AG04450 (cell line): ENCODE data around the gene PAQR5. TPM values are rescaled to one million over a fixed set of nuclear protein-coding genes. Genes with fewer than 3 reads are reported as not detected.
"Not testable (repeated sequence)": the region's sequence is repeated elsewhere in the genome, so short reads cannot be mapped to it uniquely, and the experiment has no call there.

Experiments used
- CTCF ChIA-PET: fragments of 300-600, 350-600 bp; formaldehyde crosslinking; extraction: SDS; loops from one replicate; lab custom pipeline; 2022; ENCODE audit warnings: antibody characterized with exemption, inconsistent platforms; lab: Charles Lee
- POLR2A ChIA-PET: fragments of 350-600 bp; formaldehyde crosslinking; extraction: SDS; loops from one replicate; lab custom pipeline; 2021; ENCODE audit warnings: antibody characterized with exemption, inconsistent platforms; lab: Yijun Ruan, JAX
- DNase-seq: peaks from one replicate; pipeline ENCODE4 v3.0.0-alpha.2; 2011; ENCODE audit warnings: low read depth, low spot score
- H3K27ac ChIP-seq: one replicate; pipeline ENCODE4 v1.5.1; 2012; ENCODE audit warnings: low read depth, low read length, control low read depth
- H3K27me3 ChIP-seq: one replicate; pipeline ENCODE4 v1.6.0; 2012; ENCODE audit warnings: low read length; ENCODE audit not compliant: control insufficient read depth, insufficient read depth
- H3K4me3 ChIP-seq: 2 replicates; pipeline ENCODE4 v1.5.1; 2011; ENCODE audit warnings: mild to moderate bottlenecking, low read depth, low read length, control low read depth
- H3K9me3 ChIP-seq: 2 replicates; pipeline ENCODE4 v1.5.1; 2012; ENCODE audit warnings: low read length; ENCODE audit not compliant: control insufficient read depth, insufficient read depth
- CTCF ChIP-seq: IDR thresholded peaks from 2 replicates; pipeline ENCODE4 v1.5.1; 2011; ENCODE audit warnings: low read depth, low read length, control low read depth, inconsistent platforms
- polyA plus RNA-seq: library from polyadenylated mRNA; depleted of rRNA; stranded (reverse); fragments of >200 nt; gene quantifications from 2 replicates; pipeline ENCODE4 v1.2.3, GENCODE V29; 2011

Gene PAQR5
- polyA plus RNA-seq, 1 experiment, result 7.9 TPM

GRCh38 chr15:69288531-69289341 lies 10.0 kb upstream of the PAQR5 start:
- Histone ChIP-seq H3K27me3 (no peaks in the 10 kb centered on the region), H3K27ac (no peak overlapping the region), H3K4me3 (no peak overlapping the region), H3K9me3 (no peaks in the 10 kb centered on the region)
- no peak for DNase-seq
- no peak for TF ChIP-seq CTCF
- ChIA-PET CTCF (interaction anchor here (1.0 to 1.8 kb wide), 2 partner anchors 105 to 229 kb away, joined by 3 to 9 read pairs; no protein-coding TSS in a partner anchor), POLR2A (interaction anchor here (1.5 kb wide), 1 partner anchor 15 kb away, joined by 5 read pairs; no protein-coding TSS in a partner anchor)

GRCh38 chr15:69289342-69290146 lies 9.2 kb upstream of the PAQR5 start:
- H3K27me3 ChIP-seq, result peaks cover 2% of the 10 kb centered on the region
- no peak overlapping the region for H3K27ac ChIP-seq
- TF ChIP-seq CTCF, result no peak
- ChIA-PET CTCF (interaction anchor here (1.0 to 1.8 kb wide), 2 partner anchors 104 to 230 kb away, joined by 3 to 9 read pairs; no protein-coding TSS in a partner anchor), POLR2A (interaction anchor here (0.8 to 1.5 kb wide), 2 partner anchors 15 to 163 kb away, joined by 3 to 5 read pairs; partner anchors contain the start of gene RPLP1)
- H3K9me3 ChIP-seq, result no peaks in the 10 kb centered on the region
- H3K4me3 ChIP-seq, result no peak overlapping the region
- no peak for DNase-seq

GRCh38 chr15:69290346-69291164 lies 8.2 kb upstream of the PAQR5 start:
- no peaks in the 10 kb centered on the region for H3K9me3 ChIP-seq
- no peak for TF ChIP-seq CTCF
- CTCF ChIA-PET, result interaction anchor here (1.4 to 1.8 kb wide), 2 partner anchors 104 to 231 kb away, joined by 5 to 9 read pairs; no protein-coding TSS in a partner anchor
- POLR2A ChIA-PET, result interaction anchor here (0.8 to 1.5 kb wide), 2 partner anchors 14 to 162 kb away, joined by 3 to 5 read pairs; partner anchors contain the start of gene RPLP1
- DNase-seq, result no peak
- H3K27ac ChIP-seq, result no peak overlapping the region
- H3K4me3 ChIP-seq, result no peak overlapping the region
- peaks cover 2% of the 10 kb centered on the region for H3K27me3 ChIP-seq

GRCh38 chr15:69291651-69292050 lies 7.1 kb upstream of the PAQR5 start:
- H3K27ac ChIP-seq, H3K27me3 ChIP-seq, H3K9me3 ChIP-seq, POLR2A ChIA-PET, H3K4me3 ChIP-seq, DNase-seq: not testable (repeated sequence)
- CTCF ChIA-PET, result interaction anchor here (1.4 kb wide), 1 partner anchor 103 kb away, joined by 5 read pairs; no protein-coding TSS in a partner anchor
